Coronary artery (tissue), 2 donors: ENCODE measurements around the gene MSANTD1.

Source experiments
- DNase-seq: peaks from one replicate; pipeline ENCODE4 v3.0.0-alpha.2; 2017; ENCODE audit warnings: low spot score
- H3K27ac ChIP-seq, 2 donors: fragments of 200-600 bp; sonication (generic); one replicate each; pipeline ENCODE4 v1.5.1; 2016 to 2019
- H3K4me3 ChIP-seq: fragments of 200-600 bp; sonication (generic); 2 replicates; pipeline ENCODE4 v1.5.1; 2016; ENCODE audit warnings: mild to moderate bottlenecking, moderate library complexity
- TF ChIP-seq, protein P1 (sequence below): fragments of 200-600 bp; sonication (generic); IDR thresholded peaks from one replicate; pipeline ENCODE4 v1.5.1; 2019; ENCODE audit warnings: antibody characterized with exemption

The MSANTD1 gene

DNA sequence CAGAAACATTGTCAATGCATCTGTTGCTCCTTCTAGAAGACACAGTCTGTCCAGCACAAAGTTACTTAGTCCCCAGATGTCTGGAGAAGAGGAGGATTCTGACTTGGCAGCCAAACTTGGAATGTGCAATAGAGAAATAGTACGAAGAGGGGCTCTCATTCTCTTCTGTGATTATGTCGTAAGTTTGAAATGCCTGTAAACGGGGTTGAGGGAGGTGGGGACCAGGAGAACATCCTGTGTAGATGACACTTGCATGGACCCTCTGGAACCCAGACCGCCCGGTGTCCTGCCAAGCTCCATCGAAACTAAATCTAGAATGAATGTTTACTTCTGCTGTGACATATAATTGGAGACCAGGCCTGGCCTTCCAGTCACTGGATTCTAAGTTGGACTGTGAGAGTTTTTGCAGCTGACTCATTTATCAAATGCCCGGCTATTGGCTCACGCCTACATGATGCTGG lies 45.0 kb upstream of the MSANTD1 start:
- TF ChIP-seq, protein P1, sequence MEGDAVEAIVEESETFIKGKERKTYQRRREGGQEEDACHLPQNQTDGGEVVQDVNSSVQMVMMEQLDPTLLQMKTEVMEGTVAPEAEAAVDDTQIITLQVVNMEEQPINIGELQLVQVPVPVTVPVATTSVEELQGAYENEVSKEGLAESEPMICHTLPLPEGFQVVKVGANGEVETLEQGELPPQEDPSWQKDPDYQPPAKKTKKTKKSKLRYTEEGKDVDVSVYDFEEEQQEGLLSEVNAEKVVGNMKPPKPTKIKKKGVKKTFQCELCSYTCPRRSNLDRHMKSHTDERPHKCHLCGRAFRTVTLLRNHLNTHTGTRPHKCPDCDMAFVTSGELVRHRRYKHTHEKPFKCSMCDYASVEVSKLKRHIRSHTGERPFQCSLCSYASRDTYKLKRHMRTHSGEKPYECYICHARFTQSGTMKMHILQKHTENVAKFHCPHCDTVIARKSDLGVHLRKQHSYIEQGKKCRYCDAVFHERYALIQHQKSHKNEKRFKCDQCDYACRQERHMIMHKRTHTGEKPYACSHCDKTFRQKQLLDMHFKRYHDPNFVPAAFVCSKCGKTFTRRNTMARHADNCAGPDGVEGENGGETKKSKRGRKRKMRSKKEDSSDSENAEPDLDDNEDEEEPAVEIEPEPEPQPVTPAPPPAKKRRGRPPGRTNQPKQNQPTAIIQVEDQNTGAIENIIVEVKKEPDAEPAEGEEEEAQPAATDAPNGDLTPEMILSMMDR: no peak
- peak overlapping the region; percentile 27 for H3K4me3 ChIP-seq
- DNase-seq: no peak
- peak overlapping the region; percentile 13 to 76 for H3K27ac ChIP-seq

GRCh38 chr4:3205995-3206394 lies 43.0 kb upstream of the MSANTD1 start:
- no peak for DNase-seq
- TF ChIP-seq, protein P1: no peak
- Histone ChIP-seq H3K4me3 (no peak overlapping the region), H3K27ac (no peak overlapping the region)

DNA sequence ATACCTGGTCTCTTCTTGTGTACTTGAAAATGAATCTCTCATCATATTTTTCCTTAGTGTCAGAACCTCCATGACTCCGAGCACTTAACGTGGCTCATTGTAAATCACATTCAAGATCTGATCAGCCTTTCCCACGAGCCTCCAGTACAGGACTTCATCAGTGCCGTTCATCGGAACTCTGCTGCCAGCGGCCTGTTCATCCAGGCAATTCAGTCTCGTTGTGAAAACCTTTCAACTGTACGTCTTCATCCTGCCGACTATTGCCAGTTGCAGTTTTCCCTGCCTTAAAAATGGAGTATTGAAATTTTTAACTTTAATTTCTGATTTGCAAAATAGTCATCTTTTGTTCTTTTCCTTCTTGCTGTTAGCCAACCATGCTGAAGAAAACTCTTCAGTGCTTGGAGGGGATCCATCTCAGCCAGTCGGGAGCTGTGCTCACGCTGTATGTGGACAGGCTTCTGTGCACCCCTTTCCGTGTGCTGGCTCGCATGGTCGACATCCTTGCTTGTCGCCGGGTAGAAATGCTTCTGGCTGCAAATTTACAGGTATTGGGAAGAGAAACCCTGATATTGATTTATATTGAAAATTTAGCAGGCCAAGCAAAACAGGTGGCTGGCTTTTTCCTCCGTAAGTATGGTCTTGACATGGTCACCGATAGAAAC lies 42.4 kb upstream of the MSANTD1 start:
- TF ChIP-seq, protein P1: no peak
- H3K27ac ChIP-seq: no peak overlapping the region
- DNase-seq: no peak
- no peak overlapping the region for H3K4me3 ChIP-seq

GRCh38 chr4:3207531-3208037 lies 41.4 kb upstream of the MSANTD1 start:
- TF ChIP-seq, protein P1: no peak
- Histone ChIP-seq H3K27ac (no peak overlapping the region), H3K4me3 (no peak overlapping the region)
- no peak for DNase-seq

DNA sequence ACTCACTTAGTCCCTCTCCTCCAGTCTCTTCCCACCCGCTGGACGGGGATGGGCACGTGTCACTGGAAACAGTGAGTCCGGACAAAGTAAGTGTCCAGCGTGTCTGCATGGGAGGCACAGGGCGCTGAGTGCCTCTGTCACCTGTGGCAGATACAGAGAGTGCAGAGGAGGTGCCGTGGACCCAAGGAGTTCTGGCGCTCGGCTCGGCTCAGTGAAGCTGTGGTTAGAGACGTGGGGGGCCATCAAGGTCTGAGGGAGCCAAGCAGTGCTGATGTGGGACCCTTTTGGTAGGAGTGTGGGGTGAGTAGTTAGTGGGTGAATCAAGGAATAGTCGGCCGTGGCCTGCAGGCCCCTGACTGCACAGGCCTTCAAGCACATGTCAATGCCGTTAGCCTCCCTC lies 40.1 kb upstream of the MSANTD1 start:
- Histone ChIP-seq H3K27ac (no peak overlapping the region), H3K4me3 (no peak overlapping the region)
- no peak for DNase-seq
- TF ChIP-seq, protein P1: no peak

DNA sequence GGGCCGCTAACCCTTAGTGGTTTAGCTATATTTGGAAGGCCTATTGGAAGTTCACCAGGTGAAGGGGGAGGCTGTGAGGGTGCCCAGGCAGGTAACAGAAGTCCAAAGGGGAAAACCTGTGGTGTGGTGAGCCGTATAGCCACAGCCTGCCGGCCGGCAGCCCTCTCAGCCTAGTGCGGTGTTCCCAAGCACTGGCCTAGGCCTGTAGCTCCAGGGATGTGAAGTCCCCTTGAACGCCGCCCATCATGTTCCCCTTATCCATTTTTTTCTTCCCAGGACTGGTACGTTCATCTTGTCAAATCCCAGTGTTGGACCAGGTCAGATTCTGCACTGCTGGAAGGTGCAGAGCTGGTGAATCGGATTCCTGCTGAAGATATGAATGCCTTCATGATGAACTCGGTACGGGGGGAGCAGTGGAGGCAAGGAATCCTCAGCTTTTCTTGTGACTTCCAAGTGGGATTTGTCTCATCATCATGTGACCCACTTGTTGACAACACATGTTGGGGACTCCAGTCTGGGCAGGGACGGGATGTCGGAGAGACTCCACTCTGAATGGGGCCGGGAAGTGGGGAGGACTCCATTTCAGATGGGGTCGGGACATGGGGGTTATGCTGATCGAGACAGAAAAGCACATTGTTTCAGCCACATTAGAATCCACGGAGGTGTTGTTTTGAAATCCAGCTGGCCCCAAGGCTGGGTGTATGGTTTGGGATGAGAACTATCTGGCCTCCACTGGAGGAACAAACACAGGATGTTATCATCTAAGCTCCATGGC lies 39.2 kb upstream of the MSANTD1 start:
- TF ChIP-seq, protein P1: no peak
- DNase-seq: no peak
- Histone ChIP-seq H3K4me3 (no peak overlapping the region), H3K27ac (no peak overlapping the region)

- TF ChIP-seq, protein P1: no peak
These were observed 38.5 kb upstream of the MSANTD1 start for GRCh38 chr4:3210467-3210866.

More at GRCh38 chr4:3210467-3210866, 38.5 kb upstream of the MSANTD1 start:
- H3K4me3 ChIP-seq: no peak overlapping the region
- no peak overlapping the region for H3K27ac ChIP-seq
- no peak for DNase-seq
